ENCODE data around the gene MICOS13.

DNA sequence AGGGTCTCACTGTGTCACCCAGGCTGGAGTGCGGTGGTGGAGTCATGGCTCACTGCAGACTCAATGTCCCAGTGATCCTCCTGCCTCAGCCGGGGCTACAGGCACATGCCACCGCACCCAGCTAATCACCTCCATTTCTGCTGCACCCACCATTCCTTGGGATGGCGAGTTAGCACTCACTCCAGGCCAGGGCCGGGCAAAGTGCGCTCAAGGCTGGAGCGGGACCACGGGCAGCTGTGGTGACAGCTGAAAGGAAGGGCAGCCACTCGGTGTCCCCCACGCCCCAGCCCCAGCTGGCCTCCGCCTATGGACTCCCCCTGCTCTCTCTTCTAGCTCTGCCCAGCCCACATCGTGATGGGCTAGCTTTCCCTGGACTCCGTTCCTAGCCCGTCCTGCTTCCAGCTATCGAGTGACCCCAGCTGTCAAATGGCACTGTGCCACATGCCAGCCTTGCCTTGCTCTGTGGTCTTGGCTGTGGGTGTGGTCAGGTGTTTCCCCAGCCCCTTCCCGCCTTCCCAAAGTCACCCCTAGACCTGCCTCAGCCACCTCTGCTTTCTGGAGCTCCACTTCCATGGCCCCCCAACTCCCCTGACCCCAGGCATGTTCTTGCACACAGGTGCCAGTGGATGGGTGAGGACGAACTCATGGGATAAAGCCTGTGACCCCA is 4.1 kb downstream of the MICOS13 start:
- TF ChIP-seq ZNF274 (IDR thresholded peaks at IDR 0.05; ENCODE audit: low read length), result no peak
- no peak for TF ChIP-seq ZNF274 (tag by site-specific recombination; IDR thresholded peaks at IDR 0.05; ENCODE audit: borderline replicate concordance)
- TF ChIP-seq, protein P1, sequence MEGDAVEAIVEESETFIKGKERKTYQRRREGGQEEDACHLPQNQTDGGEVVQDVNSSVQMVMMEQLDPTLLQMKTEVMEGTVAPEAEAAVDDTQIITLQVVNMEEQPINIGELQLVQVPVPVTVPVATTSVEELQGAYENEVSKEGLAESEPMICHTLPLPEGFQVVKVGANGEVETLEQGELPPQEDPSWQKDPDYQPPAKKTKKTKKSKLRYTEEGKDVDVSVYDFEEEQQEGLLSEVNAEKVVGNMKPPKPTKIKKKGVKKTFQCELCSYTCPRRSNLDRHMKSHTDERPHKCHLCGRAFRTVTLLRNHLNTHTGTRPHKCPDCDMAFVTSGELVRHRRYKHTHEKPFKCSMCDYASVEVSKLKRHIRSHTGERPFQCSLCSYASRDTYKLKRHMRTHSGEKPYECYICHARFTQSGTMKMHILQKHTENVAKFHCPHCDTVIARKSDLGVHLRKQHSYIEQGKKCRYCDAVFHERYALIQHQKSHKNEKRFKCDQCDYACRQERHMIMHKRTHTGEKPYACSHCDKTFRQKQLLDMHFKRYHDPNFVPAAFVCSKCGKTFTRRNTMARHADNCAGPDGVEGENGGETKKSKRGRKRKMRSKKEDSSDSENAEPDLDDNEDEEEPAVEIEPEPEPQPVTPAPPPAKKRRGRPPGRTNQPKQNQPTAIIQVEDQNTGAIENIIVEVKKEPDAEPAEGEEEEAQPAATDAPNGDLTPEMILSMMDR (tag by site-specific recombination; IDR thresholded peaks at IDR 0.05), result no peak
- no peak for TF ChIP-seq ZSCAN30 (tag by site-specific recombination; IDR thresholded peaks at IDR 0.05)
- TF ChIP-seq ZNF112 (tag by site-specific recombination; IDR thresholded peaks at IDR 0.05), result no peak
- TF ChIP-seq, protein P2, sequence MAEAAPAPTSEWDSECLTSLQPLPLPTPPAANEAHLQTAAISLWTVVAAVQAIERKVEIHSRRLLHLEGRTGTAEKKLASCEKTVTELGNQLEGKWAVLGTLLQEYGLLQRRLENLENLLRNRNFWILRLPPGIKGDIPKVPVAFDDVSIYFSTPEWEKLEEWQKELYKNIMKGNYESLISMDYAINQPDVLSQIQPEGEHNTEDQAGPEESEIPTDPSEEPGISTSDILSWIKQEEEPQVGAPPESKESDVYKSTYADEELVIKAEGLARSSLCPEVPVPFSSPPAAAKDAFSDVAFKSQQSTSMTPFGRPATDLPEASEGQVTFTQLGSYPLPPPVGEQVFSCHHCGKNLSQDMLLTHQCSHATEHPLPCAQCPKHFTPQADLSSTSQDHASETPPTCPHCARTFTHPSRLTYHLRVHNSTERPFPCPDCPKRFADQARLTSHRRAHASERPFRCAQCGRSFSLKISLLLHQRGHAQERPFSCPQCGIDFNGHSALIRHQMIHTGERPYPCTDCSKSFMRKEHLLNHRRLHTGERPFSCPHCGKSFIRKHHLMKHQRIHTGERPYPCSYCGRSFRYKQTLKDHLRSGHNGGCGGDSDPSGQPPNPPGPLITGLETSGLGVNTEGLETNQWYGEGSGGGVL (tag by site-specific recombination; IDR thresholded peaks at IDR 0.05), result no peak
- TF ChIP-seq, protein P3, sequence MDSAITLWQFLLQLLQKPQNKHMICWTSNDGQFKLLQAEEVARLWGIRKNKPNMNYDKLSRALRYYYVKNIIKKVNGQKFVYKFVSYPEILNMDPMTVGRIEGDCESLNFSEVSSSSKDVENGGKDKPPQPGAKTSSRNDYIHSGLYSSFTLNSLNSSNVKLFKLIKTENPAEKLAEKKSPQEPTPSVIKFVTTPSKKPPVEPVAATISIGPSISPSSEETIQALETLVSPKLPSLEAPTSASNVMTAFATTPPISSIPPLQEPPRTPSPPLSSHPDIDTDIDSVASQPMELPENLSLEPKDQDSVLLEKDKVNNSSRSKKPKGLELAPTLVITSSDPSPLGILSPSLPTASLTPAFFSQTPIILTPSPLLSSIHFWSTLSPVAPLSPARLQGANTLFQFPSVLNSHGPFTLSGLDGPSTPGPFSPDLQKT (IDR thresholded peaks at IDR 0.05; ENCODE audit: borderline replicate concordance, low read depth, low read length), result no peak
- no peak for TF ChIP-seq ZNF24 (tag by site-specific recombination; IDR thresholded peaks at IDR 0.05)
- no peak for TF ChIP-seq ZNF157 (tag by site-specific recombination; IDR thresholded peaks at IDR 0.05)
- TF ChIP-seq, protein P4, sequence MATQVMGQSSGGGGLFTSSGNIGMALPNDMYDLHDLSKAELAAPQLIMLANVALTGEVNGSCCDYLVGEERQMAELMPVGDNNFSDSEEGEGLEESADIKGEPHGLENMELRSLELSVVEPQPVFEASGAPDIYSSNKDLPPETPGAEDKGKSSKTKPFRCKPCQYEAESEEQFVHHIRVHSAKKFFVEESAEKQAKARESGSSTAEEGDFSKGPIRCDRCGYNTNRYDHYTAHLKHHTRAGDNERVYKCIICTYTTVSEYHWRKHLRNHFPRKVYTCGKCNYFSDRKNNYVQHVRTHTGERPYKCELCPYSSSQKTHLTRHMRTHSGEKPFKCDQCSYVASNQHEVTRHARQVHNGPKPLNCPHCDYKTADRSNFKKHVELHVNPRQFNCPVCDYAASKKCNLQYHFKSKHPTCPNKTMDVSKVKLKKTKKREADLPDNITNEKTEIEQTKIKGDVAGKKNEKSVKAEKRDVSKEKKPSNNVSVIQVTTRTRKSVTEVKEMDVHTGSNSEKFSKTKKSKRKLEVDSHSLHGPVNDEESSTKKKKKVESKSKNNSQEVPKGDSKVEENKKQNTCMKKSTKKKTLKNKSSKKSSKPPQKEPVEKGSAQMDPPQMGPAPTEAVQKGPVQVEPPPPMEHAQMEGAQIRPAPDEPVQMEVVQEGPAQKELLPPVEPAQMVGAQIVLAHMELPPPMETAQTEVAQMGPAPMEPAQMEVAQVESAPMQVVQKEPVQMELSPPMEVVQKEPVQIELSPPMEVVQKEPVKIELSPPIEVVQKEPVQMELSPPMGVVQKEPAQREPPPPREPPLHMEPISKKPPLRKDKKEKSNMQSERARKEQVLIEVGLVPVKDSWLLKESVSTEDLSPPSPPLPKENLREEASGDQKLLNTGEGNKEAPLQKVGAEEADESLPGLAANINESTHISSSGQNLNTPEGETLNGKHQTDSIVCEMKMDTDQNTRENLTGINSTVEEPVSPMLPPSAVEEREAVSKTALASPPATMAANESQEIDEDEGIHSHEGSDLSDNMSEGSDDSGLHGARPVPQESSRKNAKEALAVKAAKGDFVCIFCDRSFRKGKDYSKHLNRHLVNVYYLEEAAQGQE (tag by site-specific recombination; IDR thresholded peaks at IDR 0.05), result no peak
- no peak for TF ChIP-seq SETDB1 (IDR thresholded peaks at IDR 0.05; ENCODE audit: insufficient read length, low read length)
- TF ChIP-seq YY1 (tag by site-specific recombination; IDR thresholded peaks at IDR 0.05), result no peak
- no peak for TF ChIP-seq HOXA7 (CRISPR knock-in tag; IDR thresholded peaks at IDR 0.05; ENCODE audit: borderline replicate concordance)

All from HEK293 (cell line).